GM18505 (cell line): ENCODE measurements around the gene RNLS.

Experiments
- ATAC-seq: cut with Tn5 transposase; IDR thresholded peaks from one replicate; pipeline ENCODE4 v1.9.1; 2021; ENCODE audit not compliant: unreplicated experiment
- POLR2A ChIP-seq: IDR thresholded peaks from 4 replicates; pipeline ENCODE4 v1.6.1; 2011; ENCODE audit warnings: borderline replicate concordance; ENCODE audit not compliant: insufficient read depth, insufficient read length; ENCODE audit errors: extremely low read depth

The RNLS gene

GRCh38 chr10:88233870-88234269 is 349.2 kb downstream of the RNLS start:
- no peak for TF ChIP-seq POLR2A
- no peak for ATAC-seq

- no peak for ATAC-seq
- TF ChIP-seq POLR2A = no peak
These were observed 350.1 kb downstream of the RNLS start for GRCh38 chr10:88232983-88233543.

- no peak for TF ChIP-seq POLR2A
- no peak for ATAC-seq
These were observed 350.9 kb downstream of the RNLS start for GRCh38 chr10:88232029-88232895.

GRCh38 chr10:88230251-88230650 is 352.9 kb downstream of the RNLS start:
- ATAC-seq = no peak
- TF ChIP-seq POLR2A = no peak

GRCh38 chr10:88228130-88228529 is 355.0 kb downstream of the RNLS start:
- TF ChIP-seq POLR2A = no peak
- no peak for ATAC-seq

- ATAC-seq = no peak
- TF ChIP-seq POLR2A = no peak
These were observed 355.6 kb downstream of the RNLS start for GRCh38 chr10:88227342-88228018.

- no peak for ATAC-seq
- no peak for TF ChIP-seq POLR2A
These were observed 356.2 kb downstream of the RNLS start for GRCh38 chr10:88226891-88227290.

- TF ChIP-seq POLR2A = no peak
- ATAC-seq = no peak
These were observed 357.0 kb downstream of the RNLS start for GRCh38 chr10:88226071-88226659.
